Uterus (tissue), 2 donors: ENCODE measurements around the gene IYD.

Experiments used
- POLR2A ChIP-seq, 2 donors: fragments of 450-650 bp; IDR thresholded peaks; one replicate each; pipeline ENCODE4 v1.6.1; 2016; ENCODE audit warnings: antibody characterized with exemption in 2 of 2, mild to moderate bottlenecking in 1 of 2, moderate library complexity in 1 of 2
- TF ChIP-seq, protein P1 (sequence below), 4 experiments: fragments of 200-600 bp in 2 of 4; fragments of 450-650 bp in 2 of 4; sonication (generic) in 2 of 4; IDR thresholded peaks; one replicate each; pipeline ENCODE4 v1.5.1; 2016 to 2019; ENCODE audit warnings: antibody characterized with exemption in 4 of 4, mild to moderate bottlenecking in 2 of 4, moderate library complexity in 1 of 4

DNA sequence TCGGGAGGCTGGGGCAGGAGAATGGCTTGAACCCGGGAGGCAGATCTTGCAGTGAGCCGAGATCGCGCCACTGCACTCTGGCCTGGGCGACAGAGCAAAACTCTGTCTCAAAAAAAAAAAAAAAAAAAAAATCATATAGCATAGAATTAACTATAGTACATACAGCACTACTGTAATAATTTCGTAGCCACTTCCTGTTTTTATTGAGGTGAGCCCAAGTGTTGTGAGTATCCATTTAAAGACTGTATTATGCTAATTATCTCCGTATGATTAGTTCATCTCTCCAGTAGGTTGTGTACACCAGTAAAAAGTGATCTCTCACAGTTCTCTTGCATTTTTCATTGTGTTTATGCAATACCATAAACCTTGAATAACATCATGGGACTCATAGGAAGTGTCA is 70.6 kb downstream of the IYD start:
- TF ChIP-seq, protein P1, sequence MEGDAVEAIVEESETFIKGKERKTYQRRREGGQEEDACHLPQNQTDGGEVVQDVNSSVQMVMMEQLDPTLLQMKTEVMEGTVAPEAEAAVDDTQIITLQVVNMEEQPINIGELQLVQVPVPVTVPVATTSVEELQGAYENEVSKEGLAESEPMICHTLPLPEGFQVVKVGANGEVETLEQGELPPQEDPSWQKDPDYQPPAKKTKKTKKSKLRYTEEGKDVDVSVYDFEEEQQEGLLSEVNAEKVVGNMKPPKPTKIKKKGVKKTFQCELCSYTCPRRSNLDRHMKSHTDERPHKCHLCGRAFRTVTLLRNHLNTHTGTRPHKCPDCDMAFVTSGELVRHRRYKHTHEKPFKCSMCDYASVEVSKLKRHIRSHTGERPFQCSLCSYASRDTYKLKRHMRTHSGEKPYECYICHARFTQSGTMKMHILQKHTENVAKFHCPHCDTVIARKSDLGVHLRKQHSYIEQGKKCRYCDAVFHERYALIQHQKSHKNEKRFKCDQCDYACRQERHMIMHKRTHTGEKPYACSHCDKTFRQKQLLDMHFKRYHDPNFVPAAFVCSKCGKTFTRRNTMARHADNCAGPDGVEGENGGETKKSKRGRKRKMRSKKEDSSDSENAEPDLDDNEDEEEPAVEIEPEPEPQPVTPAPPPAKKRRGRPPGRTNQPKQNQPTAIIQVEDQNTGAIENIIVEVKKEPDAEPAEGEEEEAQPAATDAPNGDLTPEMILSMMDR (IDR thresholded peaks at IDR 0.05) = no peak
- TF ChIP-seq POLR2A (IDR thresholded peaks at IDR 0.05) = no peak
